D341Med (cell line): Measurements from ENCODE around the gene CNTN4.

Experiments
- DNase-seq: peaks from one replicate; pipeline ENCODE4 v3.0.0; 2012; ENCODE audit warnings: low spot score

CNTN4 gene

GRCh38 chr3:2415083-2415482, 316.4 kb downstream of the CNTN4 start:
- DNase-seq = no peak

GRCh38 chr3:2420919-2421318, 322.3 kb downstream of the CNTN4 start:
- no peak for DNase-seq

GRCh38 chr3:2423143-2423542, 324.5 kb downstream of the CNTN4 start:
- DNase-seq = no peak

- no peak for DNase-seq
Observed at GRCh38 chr3:2441558-2441957, 342.9 kb downstream of the CNTN4 start.

GRCh38 chr3:2446146-2446545, 347.5 kb downstream of the CNTN4 start:
- no peak for DNase-seq

GRCh38 chr3:2452249-2452648, 353.6 kb downstream of the CNTN4 start:
- peak; percentile 64 for DNase-seq

GRCh38 chr3:2454865-2455264, 356.2 kb downstream of the CNTN4 start:
- DNase-seq = no peak

- DNase-seq = no peak
Observed at GRCh38 chr3:2456788-2457187, 358.1 kb downstream of the CNTN4 start.

GRCh38 chr3:2458816-2459215, 360.1 kb downstream of the CNTN4 start:
- DNase-seq = no peak

GRCh38 chr3:2465842-2466241, 367.2 kb downstream of the CNTN4 start:
- no peak for DNase-seq

GRCh38 chr3:2468816-2469215, 370.1 kb downstream of the CNTN4 start:
- DNase-seq = no peak

- DNase-seq = no peak
Observed at GRCh38 chr3:2476996-2477395, 378.3 kb downstream of the CNTN4 start.

GRCh38 chr3:2477620-2478019, 379.0 kb downstream of the CNTN4 start:
- DNase-seq = peak; percentile 51

- DNase-seq = no peak
Observed at GRCh38 chr3:2484162-2485026, 385.7 kb downstream of the CNTN4 start.

- DNase-seq = no peak
Observed at GRCh38 chr3:2485027-2485375, 386.3 kb downstream of the CNTN4 start.

- no peak for DNase-seq
Observed at GRCh38 chr3:2495746-2496145, 397.1 kb downstream of the CNTN4 start.

- no peak for DNase-seq
Observed at GRCh38 chr3:2504912-2505311, 406.2 kb downstream of the CNTN4 start.

GRCh38 chr3:2506776-2507175, 408.1 kb downstream of the CNTN4 start:
- no peak for DNase-seq

GRCh38 chr3:2510591-2511145, 412.0 kb downstream of the CNTN4 start:
- no peak for DNase-seq

GRCh38 chr3:2511356-2511755, 412.7 kb downstream of the CNTN4 start:
- peak; percentile 77 for DNase-seq

- DNase-seq = no peak
Observed at GRCh38 chr3:2512881-2513280, 414.2 kb downstream of the CNTN4 start.

- no peak for DNase-seq
Observed at GRCh38 chr3:2513986-2514385, 415.3 kb downstream of the CNTN4 start.

GRCh38 chr3:2516762-2517441, 418.2 kb downstream of the CNTN4 start:
- no peak for DNase-seq
